H1 (cell line): ENCODE data around the gene NAPG. TPM values are rescaled to one million over a fixed set of nuclear protein-coding genes. Genes with fewer than 3 reads are reported as not detected.

Experiments used
- CTCF ChIA-PET: fragments of 300-600 bp; sonication (Branson Sonifier 250); formaldehyde crosslinking; loops from one replicate; lab custom pipeline; 2021; ENCODE audit not compliant: partially characterized antibody; lab: Charles Lee
- POLR2A ChIA-PET: fragments of 300-600 bp; sonication (Branson Sonifier 250); formaldehyde crosslinking; loops from one replicate; lab custom pipeline; 2021; ENCODE audit warnings: inconsistent platforms; ENCODE audit not compliant: partially characterized antibody; lab: Charles Lee
- DNase-seq, 2 experiments: peaks; one replicate each; pipeline versions ENCODE4 v3.0.0 to v3.0.0-alpha.2; 2010 to 2022; ENCODE audit warnings: low spot score in 2 of 2, low read depth in 1 of 2, mixed read lengths in 1 of 2
- FAIRE-seq: peaks from 2 replicates; lab custom pipeline; 2011; peaks lifted over from hg19 to GRCh38; lab: Jason Lieb, UNC
- H2AFZ ChIP-seq: 2 replicates; pipeline ENCODE4 v1.8.1; 2012; ENCODE audit warnings: low read length, inconsistent platforms
- H2AK5ac ChIP-seq: 2 replicates; pipeline ENCODE4 v1.6.1; 2013; ENCODE audit warnings: low read depth, low read length
- H2BK120ac ChIP-seq: replicated peaks from 2 replicates; pipeline ENCODE3; 2013; ENCODE audit warnings: low read depth, low read length, inconsistent platforms
- H2BK12ac ChIP-seq: 2 replicates; pipeline ENCODE4 v1.6.1; 2013; ENCODE audit warnings: low read depth, low read length
- H2BK15ac ChIP-seq: 2 replicates; pipeline ENCODE4 v1.6.1; 2013; ENCODE audit warnings: low read length
- H2BK20ac ChIP-seq: 2 replicates; pipeline ENCODE4 v1.6.1; 2013; ENCODE audit warnings: low read length
- H2BK5ac ChIP-seq: 2 replicates; pipeline ENCODE4 v1.6.1; 2013; ENCODE audit warnings: low read depth, low read length
- H3K14ac ChIP-seq: 2 replicates; pipeline ENCODE4 v1.6.1; 2013; ENCODE audit warnings: inconsistent platforms; ENCODE audit not compliant: insufficient read length
- H3K18ac ChIP-seq: 2 replicates; pipeline ENCODE4 v1.6.1; 2013; ENCODE audit warnings: low read length; ENCODE audit errors: extremely low read depth
- H3K23ac ChIP-seq: 2 replicates; pipeline ENCODE4 v1.6.1; 2013; ENCODE audit warnings: inconsistent platforms; ENCODE audit not compliant: insufficient read length
- H3K23me2 ChIP-seq: 2 replicates; pipeline ENCODE4 v1.6.1; 2013; ENCODE audit warnings: low read depth, low read length
- H3K27ac ChIP-seq: 2 replicates; pipeline ENCODE4 v1.6.1; 2011; ENCODE audit warnings: low read depth, low read length, inconsistent platforms
- H3K27me3 ChIP-seq, 4 experiments: replicated peaks in 1 of 4; 1 replicate in 1 of 4; 2 replicates in 3 of 4; pipeline versions ENCODE4 v1.6.1 to v1.8.1; 2011 to 2013; ENCODE audit warnings: low read length in 3 of 4, mild to moderate bottlenecking in 3 of 4, inconsistent platforms in 2 of 4, mixed read lengths in 2 of 4, moderate library complexity in 1 of 4; ENCODE audit not compliant: control insufficient read depth in 3 of 4, insufficient read depth in 3 of 4; ENCODE audit errors: extremely low read depth in 1 of 4
- H3K36me3 ChIP-seq, 4 experiments: 2 replicates each; pipeline versions ENCODE4 v1.6.1 to v1.8.1; 2011 to 2013; ENCODE audit warnings: mild to moderate bottlenecking in 4 of 4, low read length in 3 of 4, moderate library complexity in 2 of 4, control low read depth in 1 of 4, inconsistent platforms in 1 of 4; ENCODE audit not compliant: insufficient read depth in 4 of 4, control insufficient read depth in 2 of 4
- H3K4ac ChIP-seq: replicated peaks from 2 replicates; pipeline ENCODE3; 2013; ENCODE audit warnings: low read length, low read depth, mixed read lengths, inconsistent platforms; ENCODE audit not compliant: insufficient read length
- H3K4me1 ChIP-seq, 4 experiments: replicated peaks in 1 of 4; 1 replicate in 1 of 4; 2 replicates in 3 of 4; pipeline versions ENCODE4 v1.6.1 to v1.8.1; 2011 to 2013; ENCODE audit warnings: low read length in 3 of 4, inconsistent platforms in 2 of 4, mixed read lengths in 1 of 4; ENCODE audit not compliant: insufficient read depth in 4 of 4, control insufficient read depth in 3 of 4
- H3K4me2 ChIP-seq, 2 experiments: 2 replicates each; pipeline versions ENCODE4 v1.6.1 to v1.8.1; 2011 to 2013; ENCODE audit warnings: low read depth in 2 of 2, low read length in 2 of 2, control low read depth in 1 of 2, inconsistent platforms in 1 of 2, mild to moderate bottlenecking in 1 of 2; ENCODE audit not compliant: insufficient read depth in 1 of 2
- H3K4me3 ChIP-seq, 4 experiments: fragments of 200-600, 300-600 bp in 1 of 4; sonication (generic), shearing (Covaris generic), sonication (Bioruptor Twin) in 1 of 4; 2 replicates each; pipeline versions ENCODE4 v1.5.1 to v1.8.1; 2011 to 2016; ENCODE audit warnings: low read length in 4 of 4, low read depth in 3 of 4, control low read depth in 2 of 4, inconsistent platforms in 2 of 4, mild to moderate bottlenecking in 2 of 4, mixed read lengths in 1 of 4, moderate library complexity in 1 of 4; ENCODE audit not compliant: insufficient read depth in 2 of 4; ENCODE audit errors: extremely low read depth in 1 of 4
- H3K56ac ChIP-seq: replicated peaks from 2 replicates; pipeline ENCODE3; 2013; ENCODE audit warnings: low read depth, mild to moderate bottlenecking, mixed read lengths, low read length, inconsistent platforms; ENCODE audit not compliant: insufficient read length
- H3K79me1 ChIP-seq: 2 replicates; pipeline ENCODE4 v1.6.1; 2013; ENCODE audit warnings: low read depth, low read length, control low read depth
- H3K79me2 ChIP-seq, 2 experiments: 2 replicates each; pipeline versions ENCODE4 v1.6.1 to v1.8.1; 2012 to 2013; ENCODE audit warnings: low read length in 2 of 2, mild to moderate bottlenecking in 2 of 2, inconsistent platforms in 1 of 2; ENCODE audit not compliant: insufficient read depth in 2 of 2, control insufficient read depth in 1 of 2
- H3K9ac ChIP-seq, 4 experiments: replicated peaks in 1 of 4; 1 replicate in 1 of 4; 2 replicates in 3 of 4; pipeline versions ENCODE4 v1.6.1 to v1.8.1; 2011 to 2013; ENCODE audit warnings: low read depth in 3 of 4, low read length in 3 of 4, control low read depth in 2 of 4, mild to moderate bottlenecking in 2 of 4, moderate library complexity in 2 of 4, inconsistent platforms in 1 of 4; ENCODE audit errors: extremely low read depth in 1 of 4
- H3K9me3 ChIP-seq, 2 experiments: 2 replicates each; pipeline versions ENCODE4 v1.6.1 to v1.8.1; 2012 to 2013; ENCODE audit warnings: mild to moderate bottlenecking in 2 of 2, moderate library complexity in 2 of 2, control low read depth in 1 of 2, inconsistent platforms in 1 of 2, low read depth in 1 of 2, low read length in 1 of 2, mixed read lengths in 1 of 2; ENCODE audit not compliant: insufficient read depth in 2 of 2
- H4K20me1 ChIP-seq, 2 experiments: replicated peaks in 1 of 2; 2 replicates each; pipeline versions ENCODE3 to v1.8.1; 2011 to 2013; ENCODE audit warnings: inconsistent platforms in 2 of 2, low read length in 2 of 2, mild to moderate bottlenecking in 1 of 2; ENCODE audit not compliant: insufficient read depth in 2 of 2, control insufficient read depth in 1 of 2
- H4K5ac ChIP-seq: 2 replicates; pipeline ENCODE4 v1.6.1; 2013; ENCODE audit warnings: low read length, low read depth, mixed read lengths, inconsistent platforms; ENCODE audit not compliant: insufficient read length
- H4K8ac ChIP-seq: 2 replicates; pipeline ENCODE4 v1.8.0; 2013; ENCODE audit warnings: mild to moderate bottlenecking, moderate library complexity, low read length, inconsistent platforms; ENCODE audit not compliant: insufficient read depth; ENCODE audit errors: extremely low read depth
- H4K91ac ChIP-seq: replicated peaks from 2 replicates; pipeline ENCODE3; 2013; ENCODE audit warnings: low read length, mixed read lengths, inconsistent platforms; ENCODE audit not compliant: insufficient read length
- CBX8 ChIP-seq: fragments of 300-800, 300-1000 bp; sonication (generic); IDR thresholded peaks from 2 replicates; pipeline ENCODE4 v1.7.1; 2016; ENCODE audit warnings: low read depth, low read length, borderline replicate concordance
- CTCF ChIP-seq, 3 experiments: IDR thresholded peaks; 1 replicate in 2 of 3; 2 replicates in 1 of 3; pipeline versions ENCODE4 v1.5.1 to v1.6.1; 2011; ENCODE audit warnings: low read length in 3 of 3, mild to moderate bottlenecking in 3 of 3, inconsistent platforms in 2 of 3, low read depth in 1 of 3, moderate library complexity in 1 of 3; ENCODE audit not compliant: insufficient read depth in 1 of 3; ENCODE audit errors: control extremely low read depth in 1 of 3
- HDAC2 ChIP-seq, 2 experiments: fragments of 300-600 bp in 1 of 2; sonication (generic) in 1 of 2; IDR thresholded peaks; 2 replicates each; pipeline ENCODE4 v1.6.1; 2011 to 2012; ENCODE audit warnings: low read depth in 2 of 2, low read length in 2 of 2, mild to moderate bottlenecking in 2 of 2, moderate library complexity in 2 of 2, borderline replicate concordance in 1 of 2, inconsistent platforms in 1 of 2
- KDM4A ChIP-seq: IDR thresholded peaks from one replicate; pipeline ENCODE4 v1.7.1; 2012; ENCODE audit warnings: low read depth, mild to moderate bottlenecking, moderate library complexity, low read length, inconsistent platforms; ENCODE audit not compliant: severe bottlenecking
- RAD21 ChIP-seq, 2 experiments: IDR thresholded peaks in 1 of 2; conservative IDR thresholded peaks in 1 of 2; 2 replicates each; pipeline ENCODE4 v1.6.1; 2011; ENCODE audit warnings: low read depth in 2 of 2, low read length in 2 of 2, improper control_type of control experiment in 1 of 2, inconsistent platforms in 1 of 2, mild to moderate bottlenecking in 1 of 2, moderate library complexity in 1 of 2
- WGBS, 2 experiments: shearing (Covaris generic) in 1 of 2; methylation state at CpG; one replicate each; pipeline versions ENCODE4 v1.1.6 to v1.1.7; 2013 to 2015; ENCODE audit warnings: low lambda C conversion rate in 2 of 2, mixed read lengths in 2 of 2, inconsistent platforms in 1 of 2, low coverage in 1 of 2, missing lambda C conversion rate in 1 of 2; ENCODE audit not compliant: insufficient replicate concordance in 2 of 2, insufficient coverage in 1 of 2, insufficient read length in 1 of 2; ENCODE audit errors: extremely low coverage in 1 of 2, missing lambda C conversion rate in 1 of 2; 5-methylcytosine and 5-hydroxymethylcytosine counted together
- polyA plus RNA-seq, 7 experiments: library from polyadenylated mRNA; depleted of rRNA in 3 of 7; stranded (reverse) in 5 of 7; unstranded in 2 of 7; fragments of >200 nt in 5 of 7; fragments of 200-250 nt in 2 of 7; gene quantifications; 1 replicate in 5 of 7; 2 replicates in 1 of 7; 4 replicates in 1 of 7; pipeline versions ENCODE4 v1.2.1 to v1.2.3, GENCODE V29; 2011 to 2013; ENCODE audit warnings: missing spikeins in 2 of 7, mixed read lengths in 2 of 7
- total RNA-seq: library from RNA; stranded (reverse); fragmentation: NEBNext Ultra II Directional; extraction: Animal tissue kit (Norgen Biotek cat#: 25700); gene quantifications from 2 replicates; pipeline ENCODE4 v1.2.1, GENCODE V29; 2021

Gene NAPG
- total and polyA plus RNA-seq, 2 of the 8 experiments (the other 6 are each of a cell fraction or from before 2014, with no cell fraction given): 8.0 to 23.5 TPM

DNA sequence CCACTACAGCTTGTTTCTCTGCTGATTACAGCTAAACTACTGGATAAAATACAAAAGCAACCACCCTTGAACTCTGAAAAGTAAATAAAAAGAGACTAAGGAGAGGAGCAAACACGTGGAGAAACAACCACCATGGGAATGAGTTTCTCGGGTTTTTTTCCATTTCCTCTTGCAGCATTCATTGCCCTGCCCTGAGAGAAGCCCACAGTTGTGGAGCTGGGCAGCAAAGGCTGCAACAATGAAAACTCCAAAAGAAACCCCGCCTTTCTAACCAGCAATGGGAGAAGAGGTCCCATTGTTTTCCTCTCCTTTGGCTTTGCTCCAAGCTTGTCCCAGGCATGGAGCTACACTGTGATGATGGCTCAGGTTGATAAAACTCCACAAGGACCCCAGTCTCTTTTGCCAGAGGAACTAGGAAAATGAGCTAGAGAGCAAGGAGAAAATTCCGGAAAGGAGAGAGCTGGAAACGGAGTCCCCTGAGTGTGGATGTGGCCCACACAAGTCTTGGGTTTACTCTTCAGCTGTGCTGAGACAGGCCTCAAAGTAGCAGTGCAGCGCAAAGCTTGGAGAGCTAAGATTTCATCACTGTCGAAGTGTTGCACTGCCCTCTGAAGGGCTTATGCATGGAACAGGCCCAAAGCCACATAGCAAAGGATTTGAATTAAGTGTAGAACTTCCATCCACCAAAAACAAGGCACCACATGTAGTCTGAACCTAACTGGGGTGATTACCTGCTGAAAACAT lies 20.9 kb downstream of the NAPG start:
- Histone ChIP-seq H2AK5ac (no peak overlapping the region), H2BK5ac (no peak overlapping the region), H3K4me3 (no peak overlapping the region), H3K9me3 (no peaks in the 10 kb centered on the region), H3K4me2 (no peak overlapping the region), H4K8ac (no peak overlapping the region; the same call in 1 of the 2 replicates), H3K27me3 (no peaks in the 10 kb centered on the region), H2BK12ac (no peak overlapping the region), H4K20me1 (no peaks in the 10 kb centered on the region)
- CTCF ChIA-PET: interaction anchor here (0.7 to 1.6 kb wide), 6 partner anchors 12 to 764 kb away, joined by 3 to 6 read pairs (median 3); no protein-coding TSS in a partner anchor
- 91% methylated on average over 7 of the region's 7 CpGs; no CpG with 5 or more reads in 1 of the 2 experiments for WGBS, 2 experiments
- peak in 1 of 3 experiments; percentile 11; a peak in 1 of 4 replicates for TF ChIP-seq CTCF (IDR thresholded peaks at IDR 0.05; ENCODE audit: control extremely low read depth in 1 of 3, insufficient read depth in 1 of 3, low read depth in 1 of 3, low read length in 3 of 3)
- no peak for TF ChIP-seq HDAC2 (IDR thresholded peaks at IDR 0.05; ENCODE audit: borderline replicate concordance in 1 of 2, low read depth in 2 of 2, low read length in 2 of 2)
- no peak for TF ChIP-seq KDM4A
- no peak for TF ChIP-seq CBX8
- TF ChIP-seq RAD21 (IDR thresholded peaks at IDR 0.05 in 1 of 2, conservative IDR thresholded peaks at IDR 0.05 in 1 of 2; ENCODE audit: low read depth in 2 of 2, low read length in 2 of 2): peak; percentile 23 to 27; a peak in 2 of 4 replicates
- TF ChIP-seq, all 59 proteins: peak for 2
- Histone ChIP-seq H3K4ac (no peak overlapping the region), H3K27ac (no peak overlapping the region), H4K5ac (no peak overlapping the region), H3K14ac (no peak overlapping the region), H3K18ac (no peak overlapping the region), H3K36me3 (peaks cover 0 to 43% (median 32%) of the 10 kb centered on the region in 4 experiments; a peak in 7 of 8 replicates), H4K91ac (no peak overlapping the region), H3K4me1 (no peaks in the 10 kb centered on the region), H3K56ac (no peak overlapping the region), H2BK15ac (no peak overlapping the region), H2BK120ac (no peak overlapping the region), H3K23me2 (no peaks in the 10 kb centered on the region), H3K9ac (no peak overlapping the region), H3K79me2 (no peaks in the 10 kb centered on the region), H3K79me1 (no peaks in the 10 kb centered on the region), H2AFZ (no peak overlapping the region), H2BK20ac (no peak overlapping the region), H3K23ac (no peak overlapping the region)
- DNase-seq (no peak), FAIRE-seq (no peak)
- POLR2A ChIA-PET: no interaction called here
